Measurements from ENCODE around the gene AFF3.

Gene AFF3

GRCh38 chr2:100052650-100053049, 89.7 kb downstream of the AFF3 start:
- peaks cover 9% of the 10 kb centered on the region for H3K36me3 Mint-ChIP-seq
- H3K4me1 Mint-ChIP-seq, result no peaks in the 10 kb centered on the region
- H3K27me3 Mint-ChIP-seq, result no peaks in the 10 kb centered on the region
- H3K4me3 Mint-ChIP-seq, result no peak overlapping the region
- H3K9me3 Mint-ChIP-seq, result no peaks in the 10 kb centered on the region
- H3K27ac Mint-ChIP-seq, result no peak overlapping the region

GRCh38 chr2:100051253-100051652, 91.1 kb downstream of the AFF3 start:
- no peaks in the 10 kb centered on the region for H3K4me1 Mint-ChIP-seq
- H3K9me3 Mint-ChIP-seq, result no peaks in the 10 kb centered on the region
- H3K27ac Mint-ChIP-seq, result no peak overlapping the region
- H3K27me3 Mint-ChIP-seq, result no peaks in the 10 kb centered on the region
- no peak overlapping the region for H3K4me3 Mint-ChIP-seq
- peaks cover 2% of the 10 kb centered on the region for H3K36me3 Mint-ChIP-seq

DNA sequence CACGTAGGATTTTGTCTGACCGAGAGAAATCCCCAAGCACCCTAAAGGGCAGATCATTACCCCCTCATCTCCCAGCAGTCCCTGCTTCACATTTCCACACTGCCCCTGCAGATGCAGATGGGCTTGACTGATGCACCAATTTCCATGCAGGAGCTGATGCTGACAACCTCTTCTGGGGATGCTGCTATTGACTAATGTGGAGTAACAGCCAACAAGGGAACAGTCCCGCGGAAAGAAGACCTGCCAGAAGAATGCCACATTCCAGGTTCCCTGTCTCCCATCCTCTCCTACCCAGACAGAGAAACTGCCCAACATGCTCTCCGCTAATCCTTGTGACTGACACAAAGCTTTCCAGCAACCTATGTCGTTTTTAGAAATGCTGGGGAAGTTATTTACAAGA, 91.7 kb downstream of the AFF3 start:
- Mint-ChIP-seq H3K4me3 (no peak overlapping the region), H3K9me3 (no peaks in the 10 kb centered on the region), H3K27ac (no peak overlapping the region), H3K36me3 (no peaks in the 10 kb centered on the region), H3K4me1 (no peaks in the 10 kb centered on the region), H3K27me3 (no peaks in the 10 kb centered on the region)

DNA sequence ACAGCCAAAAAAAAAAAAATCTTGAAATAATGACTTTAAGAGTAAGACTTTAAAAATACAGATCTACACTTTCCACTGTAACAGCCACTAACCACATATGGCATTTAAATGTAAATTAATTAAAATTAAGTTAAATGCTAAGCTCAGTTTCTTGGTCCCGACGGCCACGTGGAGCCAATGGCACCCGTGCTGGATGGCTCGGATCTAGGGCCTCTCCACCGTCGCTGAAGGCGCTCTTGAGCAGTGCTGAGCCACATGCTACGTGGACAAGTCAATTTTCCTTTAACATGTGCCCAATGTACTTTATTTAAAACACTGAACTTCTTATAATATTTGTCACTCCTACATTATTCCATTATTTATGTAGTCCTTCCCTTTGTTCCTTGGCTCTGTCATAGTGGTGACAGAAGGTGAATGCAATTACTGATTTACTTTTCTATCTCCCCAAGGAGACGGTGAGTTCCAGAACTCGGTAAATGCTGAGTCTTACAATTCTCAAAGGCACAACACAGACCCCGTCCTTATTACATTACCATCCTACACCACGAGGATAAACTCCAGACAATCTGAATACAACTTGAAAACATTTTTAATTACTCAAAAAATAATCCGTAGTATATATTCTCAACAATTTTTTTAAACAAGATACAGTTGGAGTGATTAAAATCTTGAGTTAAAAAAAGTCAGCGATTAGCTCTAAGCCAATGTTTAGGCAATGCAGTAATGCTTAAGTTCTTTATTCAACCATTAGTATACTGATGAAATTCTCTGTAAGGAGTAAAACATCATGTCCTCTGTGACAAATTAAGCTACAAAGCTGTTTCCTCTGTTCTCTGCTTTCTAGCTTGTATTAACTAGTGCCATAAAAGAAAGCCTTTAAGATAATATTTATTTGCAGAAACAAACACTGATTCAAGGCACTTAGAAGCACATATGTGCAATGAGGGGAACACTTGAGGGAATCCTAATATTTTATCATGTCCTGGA, 95.1 kb downstream of the AFF3 start:
- Mint-ChIP-seq H3K4me1 (no peaks in the 10 kb centered on the region), H3K36me3 (no peaks in the 10 kb centered on the region), H3K9me3 (no peaks in the 10 kb centered on the region), H3K27me3 (no peaks in the 10 kb centered on the region), H3K4me3 (no peak overlapping the region), H3K27ac (no peak overlapping the region)

DNA sequence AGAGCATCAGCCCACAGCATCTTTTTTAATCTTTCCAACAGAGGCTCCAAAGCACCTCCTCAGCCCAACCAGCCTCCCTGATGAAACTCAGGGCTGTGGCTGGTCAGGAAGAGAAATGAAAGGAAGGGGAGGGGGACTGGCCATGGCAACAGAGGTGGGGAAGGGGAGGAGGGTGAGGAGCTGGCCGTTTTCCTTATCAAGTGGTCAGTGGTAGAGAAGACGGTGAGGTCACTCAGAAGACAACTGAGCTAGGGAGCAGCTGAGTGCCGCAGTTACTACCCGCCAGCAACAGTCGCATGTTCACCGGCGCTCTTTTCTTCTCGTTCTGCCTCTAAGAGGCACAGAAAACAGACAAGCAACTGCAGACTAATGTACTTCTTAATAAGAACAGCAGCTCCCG, 97.4 kb downstream of the AFF3 start:
- no peaks in the 10 kb centered on the region for H3K4me1 Mint-ChIP-seq
- H3K27me3 Mint-ChIP-seq, result no peaks in the 10 kb centered on the region
- H3K27ac Mint-ChIP-seq, result no peak overlapping the region
- no peaks in the 10 kb centered on the region for H3K9me3 Mint-ChIP-seq
- no peaks in the 10 kb centered on the region for H3K36me3 Mint-ChIP-seq
- H3K4me3 Mint-ChIP-seq, result no peak overlapping the region

DNA sequence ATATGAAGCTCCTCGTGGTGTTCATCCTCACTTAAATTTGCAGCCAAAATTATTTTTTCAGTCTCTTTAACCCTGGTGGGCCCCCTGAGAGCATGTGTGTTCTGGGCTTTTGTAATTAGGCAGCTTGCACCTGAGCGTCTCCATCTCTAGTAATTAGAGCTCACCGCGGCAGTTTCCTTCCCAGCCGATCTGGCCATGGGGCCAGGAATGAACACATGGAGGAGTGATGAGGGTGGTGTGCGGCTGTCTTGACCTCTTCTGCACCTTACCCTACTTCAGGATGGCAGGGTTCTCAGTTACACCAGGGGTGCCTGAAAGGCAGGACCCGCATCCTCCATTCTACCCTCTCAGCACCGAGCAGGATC, 98.5 kb downstream of the AFF3 start:
- Mint-ChIP-seq H3K4me1 (no peaks in the 10 kb centered on the region), H3K4me3 (no peak overlapping the region), H3K9me3 (no peaks in the 10 kb centered on the region), H3K27me3 (no peaks in the 10 kb centered on the region), H3K27ac (no peak overlapping the region), H3K36me3 (no peaks in the 10 kb centered on the region)

GRCh38 chr2:100043081-100043890, 99.1 kb downstream of the AFF3 start:
- Mint-ChIP-seq H3K27ac (no peak overlapping the region), H3K4me3 (no peak overlapping the region), H3K27me3 (no peaks in the 10 kb centered on the region), H3K9me3 (no peaks in the 10 kb centered on the region), H3K4me1 (no peaks in the 10 kb centered on the region), H3K36me3 (no peaks in the 10 kb centered on the region)

GRCh38 chr2:100042562-100042961, 99.8 kb downstream of the AFF3 start:
- H3K27me3 Mint-ChIP-seq, result no peaks in the 10 kb centered on the region
- H3K27ac Mint-ChIP-seq, result no peak overlapping the region
- no peaks in the 10 kb centered on the region for H3K4me1 Mint-ChIP-seq
- H3K9me3 Mint-ChIP-seq, result no peaks in the 10 kb centered on the region
- no peak overlapping the region for H3K4me3 Mint-ChIP-seq
- no peaks in the 10 kb centered on the region for H3K36me3 Mint-ChIP-seq

DNA sequence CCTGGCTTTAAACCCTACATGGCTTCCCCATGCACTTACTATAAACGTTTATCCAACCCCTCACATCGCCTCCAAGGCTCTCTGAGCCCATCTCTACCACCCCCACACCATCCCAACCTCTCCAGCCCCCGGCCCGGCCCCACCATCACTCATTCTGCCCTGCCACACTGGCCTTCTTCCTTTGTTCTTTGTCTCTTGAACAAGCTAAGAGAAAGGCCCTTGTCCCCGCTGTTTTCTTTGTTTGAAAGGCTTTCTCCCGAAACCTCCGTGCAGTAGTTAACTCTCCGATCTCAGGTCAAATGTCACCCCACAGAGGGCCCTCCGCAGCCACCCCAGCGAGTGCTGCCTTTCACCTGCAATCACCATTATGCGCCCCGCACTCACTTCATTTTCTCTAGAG, 100.4 kb downstream of the AFF3 start:
- Mint-ChIP-seq H3K36me3 (no peaks in the 10 kb centered on the region), H3K27me3 (no peaks in the 10 kb centered on the region), H3K4me1 (no peaks in the 10 kb centered on the region), H3K27ac (no peak overlapping the region), H3K9me3 (no peaks in the 10 kb centered on the region), H3K4me3 (no peak overlapping the region)

- peaks cover 2% of the 10 kb centered on the region for H3K36me3 Mint-ChIP-seq
- H3K9me3 Mint-ChIP-seq, result no peaks in the 10 kb centered on the region
- no peaks in the 10 kb centered on the region for H3K27me3 Mint-ChIP-seq
- peaks cover 2% of the 10 kb centered on the region for H3K4me1 Mint-ChIP-seq
- H3K4me3 Mint-ChIP-seq, result no peak overlapping the region
- no peak overlapping the region for H3K27ac Mint-ChIP-seq
These were observed 101.0 kb downstream of the AFF3 start for GRCh38 chr2:100041385-100041784.

DNA sequence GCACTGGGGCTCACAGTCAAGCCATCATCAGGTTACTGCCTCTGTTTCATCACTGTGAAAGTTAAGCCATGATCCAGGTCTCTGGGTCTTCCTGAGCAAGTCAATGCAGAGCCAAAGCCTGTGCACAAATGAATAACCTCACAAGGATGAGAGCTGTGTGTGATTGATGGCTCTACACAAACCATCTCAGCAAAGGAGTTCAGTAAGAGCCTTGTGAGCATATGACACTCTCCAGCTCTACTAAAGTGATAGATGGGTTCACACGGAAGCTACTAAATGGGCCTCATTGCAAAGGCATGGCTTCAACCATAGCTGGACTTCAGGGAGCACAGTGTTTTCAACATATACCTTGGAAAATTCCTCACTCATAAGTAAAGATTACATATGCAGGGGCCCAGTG, 101.5 kb downstream of the AFF3 start:
- H3K4me3 Mint-ChIP-seq, result no peak overlapping the region
- no peaks in the 10 kb centered on the region for H3K9me3 Mint-ChIP-seq
- no peaks in the 10 kb centered on the region for H3K27me3 Mint-ChIP-seq
- no peak overlapping the region for H3K27ac Mint-ChIP-seq
- H3K4me1 Mint-ChIP-seq, result peaks cover 3% of the 10 kb centered on the region
- H3K36me3 Mint-ChIP-seq, result peaks cover 2% of the 10 kb centered on the region

- Mint-ChIP-seq H3K27me3 (no peaks in the 10 kb centered on the region), H3K4me1 (peaks cover 3% of the 10 kb centered on the region), H3K4me3 (no peak overlapping the region), H3K36me3 (peaks cover 2% of the 10 kb centered on the region), H3K9me3 (no peaks in the 10 kb centered on the region), H3K27ac (no peak overlapping the region)
These were observed 103.0 kb downstream of the AFF3 start for GRCh38 chr2:100039291-100039980.

GRCh38 chr2:100038011-100038410, 104.4 kb downstream of the AFF3 start:
- peaks cover 2% of the 10 kb centered on the region for H3K36me3 Mint-ChIP-seq
- H3K9me3 Mint-ChIP-seq, result no peaks in the 10 kb centered on the region
- no peak overlapping the region for H3K4me3 Mint-ChIP-seq
- peaks cover 3% of the 10 kb centered on the region for H3K4me1 Mint-ChIP-seq
- H3K27ac Mint-ChIP-seq, result no peak overlapping the region
- no peaks in the 10 kb centered on the region for H3K27me3 Mint-ChIP-seq

DNA sequence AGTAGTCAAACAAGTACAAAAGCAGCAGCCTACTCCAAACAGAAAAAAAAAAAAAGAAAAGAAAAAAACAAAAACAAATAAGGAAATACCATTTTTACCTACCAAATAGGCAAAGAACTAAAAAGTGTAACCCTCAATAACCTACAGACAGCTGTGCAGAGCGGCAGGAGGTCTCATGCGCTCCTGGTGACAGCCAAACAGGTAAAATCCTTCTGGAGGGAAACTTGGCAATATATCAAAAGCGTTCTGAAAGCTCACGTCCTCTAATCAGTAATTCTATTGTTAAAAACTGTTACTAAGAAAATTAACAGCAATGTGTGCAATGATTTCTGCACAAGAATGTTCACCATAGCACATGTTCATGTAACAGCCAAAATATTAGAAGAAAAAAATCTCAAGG, 105.6 kb downstream of the AFF3 start:
- Mint-ChIP-seq H3K9me3 (no peaks in the 10 kb centered on the region), H3K36me3 (peaks cover 2% of the 10 kb centered on the region), H3K27me3 (no peaks in the 10 kb centered on the region), H3K4me1 (peaks cover 3% of the 10 kb centered on the region), H3K4me3 (no peak overlapping the region), H3K27ac (no peak overlapping the region)

- Mint-ChIP-seq H3K9me3 (no peaks in the 10 kb centered on the region), H3K27ac (no peak overlapping the region), H3K36me3 (peaks cover 2% of the 10 kb centered on the region), H3K4me1 (peaks cover 3% of the 10 kb centered on the region), H3K4me3 (no peak overlapping the region), H3K27me3 (no peaks in the 10 kb centered on the region)
These were observed 106.4 kb downstream of the AFF3 start for GRCh38 chr2:100036026-100036425.

- no peak overlapping the region for H3K4me3 Mint-ChIP-seq
- H3K4me1 Mint-ChIP-seq, result peaks cover 3% of the 10 kb centered on the region
- H3K36me3 Mint-ChIP-seq, result peaks cover 4% of the 10 kb centered on the region
- no peaks in the 10 kb centered on the region for H3K9me3 Mint-ChIP-seq
- H3K27ac Mint-ChIP-seq, result no peak overlapping the region
- no peaks in the 10 kb centered on the region for H3K27me3 Mint-ChIP-seq
These were observed 108.0 kb downstream of the AFF3 start for GRCh38 chr2:100034431-100034830.

Measured in activated naive CD4-positive, alpha-beta T cell treated with anti-CD3 and anti-CD28 coated beads, Interleukin-2, amount 50 U/mL, for 24 hours (primary cell).